Measurements from ENCODE around the gene PSMC5.
"Not testable (repeated sequence)": the region's sequence is repeated elsewhere in the genome, so short reads cannot be mapped to it uniquely, and the experiment has no call there.

PSMC5 gene

DNA sequence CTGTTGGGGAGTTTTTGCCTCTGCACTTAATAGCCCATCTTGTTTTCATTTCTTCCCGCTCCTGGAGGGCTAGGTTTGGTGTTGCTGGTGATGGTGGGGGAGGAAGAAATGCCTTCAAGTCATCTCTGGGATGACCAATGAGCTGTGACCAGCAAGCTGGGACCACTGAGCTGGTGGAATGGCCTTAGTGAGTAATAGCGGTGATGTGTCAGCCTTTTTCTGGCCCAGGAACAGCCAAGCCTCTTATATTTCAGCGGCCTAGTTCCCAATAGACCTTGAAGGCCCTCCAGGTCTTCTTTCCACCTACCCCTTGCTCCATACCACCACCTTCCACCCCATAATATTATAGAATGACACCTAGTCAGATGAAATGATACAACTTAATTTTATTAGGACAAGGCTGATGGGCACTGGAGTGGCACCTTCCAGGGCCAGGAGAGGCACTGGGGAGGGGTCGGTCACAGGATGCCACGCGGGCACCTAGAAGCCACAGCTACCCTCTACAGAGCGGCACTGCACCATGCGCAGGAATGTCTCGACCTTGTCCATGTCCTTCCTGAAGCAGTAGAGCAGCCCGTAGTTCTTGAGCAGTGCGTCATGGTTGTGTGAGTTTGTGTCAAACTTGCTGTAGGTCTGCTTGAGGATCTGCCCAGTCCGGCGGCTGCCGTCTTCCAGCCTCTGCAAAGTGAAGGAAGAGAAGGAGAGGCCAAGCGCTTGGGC is 44.6 kb downstream of the PSMC5 start:
- not testable (repeated sequence) for DNase-seq (ENCODE audit: low spot score)

DNA sequence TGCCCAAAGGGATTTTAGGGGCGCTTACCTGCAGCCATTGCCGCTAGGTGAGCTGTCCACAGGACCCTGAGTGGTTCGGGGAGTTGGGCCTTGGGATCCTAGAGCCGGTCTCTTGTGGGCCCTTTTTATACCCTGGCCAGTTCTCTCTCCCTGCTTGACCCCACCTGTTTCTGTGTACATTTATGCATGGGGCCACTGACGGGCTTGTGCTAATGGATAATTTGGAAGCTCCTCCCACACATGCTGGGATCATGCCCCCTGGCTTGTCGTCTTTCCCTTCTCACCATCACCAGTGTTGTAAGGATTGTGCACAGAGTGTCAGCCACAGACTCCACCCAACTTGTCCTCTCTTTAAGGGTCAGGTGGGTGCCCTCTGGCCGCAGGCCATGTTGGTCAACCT is 46.3 kb downstream of the PSMC5 start, which contains the start of gene CSH2:
TSS of gene CSH2 (minus strand) at position 101 of the 400 bp plus-strand sequence. CDS start at position 38, 63 bp downstream.
- not testable (repeated sequence) for DNase-seq (ENCODE audit: low spot score)

DNA sequence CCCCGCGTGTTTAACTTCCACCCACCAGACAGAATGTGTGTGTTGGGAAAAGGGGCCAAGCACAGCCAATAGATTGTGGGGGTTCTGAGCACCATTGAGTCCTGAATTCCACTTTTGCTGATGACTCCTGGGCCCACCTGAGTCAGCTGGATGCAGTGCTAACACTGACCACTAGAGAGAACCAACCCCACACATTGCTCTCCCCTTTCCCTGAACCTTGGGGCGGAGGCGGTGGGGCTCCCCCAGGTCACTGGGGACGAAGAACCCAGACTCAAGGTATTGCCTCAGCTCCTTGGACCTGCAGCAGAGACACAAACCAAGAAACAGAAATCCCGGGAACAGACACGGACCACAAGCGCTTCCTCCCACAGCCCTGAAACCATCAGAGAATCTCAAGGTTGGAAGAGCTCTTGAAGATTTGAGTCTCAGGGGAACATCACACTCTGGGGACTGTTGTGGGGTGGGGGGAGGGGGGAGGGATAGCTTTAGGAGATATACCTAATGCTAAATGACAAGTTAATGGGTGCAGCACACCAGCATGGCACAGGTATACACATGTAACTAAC is 46.9 kb downstream of the PSMC5 start:
- not testable (repeated sequence) for DNase-seq (ENCODE audit: low spot score)

DNA sequence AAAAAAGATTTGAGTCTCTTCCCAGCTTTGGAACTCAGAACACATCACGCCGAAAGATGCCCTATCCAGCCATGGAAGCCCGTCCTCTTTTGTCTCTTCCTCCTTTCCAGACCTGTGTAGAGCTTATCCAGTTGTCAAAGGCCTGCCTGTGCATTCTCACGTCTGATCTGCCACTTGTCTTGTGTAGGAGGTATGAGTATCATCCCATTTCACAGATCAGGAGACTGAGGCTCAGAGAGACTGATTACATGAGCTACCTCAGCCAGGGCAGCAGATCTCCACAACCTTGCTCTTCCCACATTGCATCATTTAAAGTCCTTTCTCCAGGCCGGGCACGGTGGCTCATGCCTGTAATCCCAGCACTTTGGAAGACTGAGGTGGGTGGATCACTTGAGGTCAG is 47.5 kb downstream of the PSMC5 start:
- DNase-seq (ENCODE audit: low spot score) = not testable (repeated sequence)

DNA sequence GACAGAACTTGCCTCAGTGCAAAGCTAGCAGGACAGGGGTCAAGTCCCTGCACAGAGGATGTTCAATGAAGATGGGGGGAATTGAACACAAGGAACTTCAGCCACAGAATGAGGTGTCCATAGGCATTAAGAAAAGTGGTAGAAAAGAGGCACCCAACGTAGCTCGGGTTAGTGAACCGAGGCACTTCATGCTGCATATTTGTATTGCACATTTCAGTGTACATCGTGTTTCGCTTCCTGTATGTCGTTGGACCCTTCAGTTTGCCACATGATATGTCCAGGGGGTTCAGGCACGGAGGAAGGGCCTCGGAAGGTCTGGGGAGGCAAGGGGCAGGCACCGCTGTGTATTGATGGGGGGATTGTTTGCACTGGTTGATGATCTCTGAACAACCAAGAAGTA is 51.2 kb downstream of the PSMC5 start:
- not testable (repeated sequence) for DNase-seq (ENCODE audit: low spot score)

DNA sequence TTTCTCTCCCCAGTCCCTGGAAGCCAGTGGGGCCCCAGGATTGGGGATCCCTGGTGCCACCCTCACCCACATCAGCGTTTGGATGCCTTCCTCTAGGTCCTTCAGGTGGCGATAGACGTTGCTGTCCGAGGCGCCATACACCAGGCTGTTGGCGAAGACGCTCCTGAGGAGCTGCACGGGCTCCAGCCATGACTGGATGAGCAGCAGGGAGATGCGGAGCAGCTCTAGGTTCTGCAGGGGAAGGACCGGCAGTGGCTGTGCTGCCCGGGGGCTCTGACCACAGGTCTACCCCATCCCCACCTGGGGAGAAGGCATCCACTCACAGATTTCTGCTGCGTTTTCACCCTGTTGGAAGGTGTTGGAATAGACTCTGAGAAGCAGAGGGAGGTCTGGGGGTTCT is 53.5 kb downstream of the PSMC5 start:
- DNase-seq (ENCODE audit: low spot score) = no peak

DNA sequence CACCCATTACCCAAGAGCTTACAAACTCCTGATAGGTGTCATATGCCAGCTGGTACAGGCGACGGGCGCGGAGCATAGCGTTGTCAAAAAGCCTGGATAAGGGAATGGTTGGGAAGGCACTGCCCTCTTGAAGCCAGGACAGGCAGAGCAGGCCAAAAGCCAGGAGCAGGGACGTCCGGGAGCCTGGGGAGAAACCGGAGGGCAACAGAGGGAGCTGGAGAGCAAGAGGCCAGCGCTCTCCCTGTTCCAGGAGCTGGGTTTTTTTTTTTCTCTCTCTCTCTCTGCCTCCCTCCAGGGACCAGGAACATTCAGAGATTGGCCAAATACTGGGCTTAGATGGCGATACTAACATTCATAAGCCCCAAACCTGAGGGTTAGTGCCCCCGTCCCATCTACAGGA is 54.1 kb downstream of the PSMC5 start:
- peak; percentile 11 for DNase-seq (ENCODE audit: low spot score)
